NCI-H187 treated with DMSO at 0.1 percent for 48 hours (cell line): ENCODE data around the gene CACNA1C.

Experiments used
- DNase-seq: peaks from one replicate; lab custom pipeline; 2025; lab: John Stamatoyannopoulos, UW

Gene CACNA1C

GRCh38 chr12:2596441-2596840 is 543.7 kb downstream of the CACNA1C start:
- DNase-seq: no peak

- no peak for DNase-seq
Measured at GRCh38 chr12:2605301-2605700, 552.5 kb downstream of the CACNA1C start.

- no peak for DNase-seq
Measured at GRCh38 chr12:2606186-2606910, 553.6 kb downstream of the CACNA1C start.

- DNase-seq: no peak
Measured at GRCh38 chr12:2607881-2608607, 555.3 kb downstream of the CACNA1C start.

GRCh38 chr12:2608608-2608945 is 555.8 kb downstream of the CACNA1C start:
- DNase-seq: no peak

- DNase-seq: no peak
Measured at GRCh38 chr12:2609020-2609419, 556.2 kb downstream of the CACNA1C start.

- DNase-seq: no peak
Measured at GRCh38 chr12:2610358-2610757, 557.6 kb downstream of the CACNA1C start.

- DNase-seq: no peak
Measured at GRCh38 chr12:2613326-2614073, 560.7 kb downstream of the CACNA1C start.

GRCh38 chr12:2614341-2614740 is 561.6 kb downstream of the CACNA1C start:
- no peak for DNase-seq

- DNase-seq: no peak
Measured at GRCh38 chr12:2615665-2616402, 563.0 kb downstream of the CACNA1C start.

GRCh38 chr12:2616763-2617162 is 564.0 kb downstream of the CACNA1C start:
- DNase-seq: no peak

- no peak for DNase-seq
Measured at GRCh38 chr12:2617365-2617764, 564.6 kb downstream of the CACNA1C start.

GRCh38 chr12:2618291-2618995 is 565.7 kb downstream of the CACNA1C start:
- DNase-seq: no peak

GRCh38 chr12:2619136-2619535 is 566.3 kb downstream of the CACNA1C start:
- DNase-seq: no peak

- DNase-seq: no peak
Measured at GRCh38 chr12:2622460-2622859, 569.7 kb downstream of the CACNA1C start.

- no peak for DNase-seq
Measured at GRCh38 chr12:2623472-2623871, 570.7 kb downstream of the CACNA1C start.

GRCh38 chr12:2624543-2625288 is 571.9 kb downstream of the CACNA1C start:
- DNase-seq: no peak

GRCh38 chr12:2625289-2625612 is 572.5 kb downstream of the CACNA1C start:
- no peak for DNase-seq

- DNase-seq: no peak
Measured at GRCh38 chr12:2627076-2627834, 574.5 kb downstream of the CACNA1C start.

GRCh38 chr12:2627835-2628191 is 575.0 kb downstream of the CACNA1C start:
- DNase-seq: no peak
